HG03521 (cell line): Measurements from ENCODE around the gene ITPRIP.

ENCODE experiments used
- ATAC-seq: cut with Tn5 transposase; IDR thresholded peaks from one replicate; pipeline ENCODE4 v1.9.1; 2021; ENCODE audit warnings: mild to moderate bottlenecking, moderate library complexity; ENCODE audit not compliant: unreplicated experiment

ITPRIP gene

DNA sequence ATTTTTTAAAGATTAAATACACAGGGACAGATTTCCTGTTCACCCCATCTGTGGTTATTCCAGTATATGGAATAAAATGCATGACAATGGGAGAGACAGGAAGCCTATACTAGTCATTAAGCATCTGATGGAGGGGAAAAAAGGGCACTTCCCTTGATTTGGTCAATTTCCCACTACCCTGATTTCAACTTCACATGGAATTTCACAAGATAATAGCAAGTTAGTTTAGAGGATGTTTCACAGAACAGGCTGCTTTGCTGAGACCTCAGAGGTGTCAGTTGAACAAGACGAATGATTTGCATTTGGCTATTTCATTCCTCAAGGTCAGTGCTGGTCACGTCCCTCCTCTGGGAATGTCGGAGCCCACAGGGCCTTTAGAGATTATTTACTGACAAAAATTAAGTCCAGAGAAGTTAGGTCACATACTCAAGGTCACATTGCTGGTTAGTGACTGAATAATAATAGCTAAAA lies 4.7 kb upstream of the ITPRIP start:
- ATAC-seq = no peak

DNA sequence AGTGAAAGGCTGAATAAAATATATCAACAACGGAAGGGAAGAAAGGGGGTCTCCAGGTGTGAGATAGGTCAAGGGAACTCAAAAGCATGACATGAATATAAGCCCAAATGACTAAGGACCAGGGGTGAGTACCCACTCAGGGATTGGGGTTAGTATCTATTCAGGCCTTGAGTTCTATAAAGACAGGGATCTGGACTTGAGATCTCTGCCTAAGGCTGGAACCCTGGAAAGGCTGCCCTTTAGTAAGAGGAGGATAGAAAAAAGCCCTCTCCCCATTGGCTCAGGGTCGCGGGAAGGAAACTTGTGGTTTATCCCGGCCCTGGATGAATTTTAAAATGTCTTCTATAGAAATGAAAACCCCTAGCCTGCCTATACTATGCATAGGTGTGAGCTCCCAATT lies 2.4 kb upstream of the ITPRIP start:
- no peak for ATAC-seq

DNA sequence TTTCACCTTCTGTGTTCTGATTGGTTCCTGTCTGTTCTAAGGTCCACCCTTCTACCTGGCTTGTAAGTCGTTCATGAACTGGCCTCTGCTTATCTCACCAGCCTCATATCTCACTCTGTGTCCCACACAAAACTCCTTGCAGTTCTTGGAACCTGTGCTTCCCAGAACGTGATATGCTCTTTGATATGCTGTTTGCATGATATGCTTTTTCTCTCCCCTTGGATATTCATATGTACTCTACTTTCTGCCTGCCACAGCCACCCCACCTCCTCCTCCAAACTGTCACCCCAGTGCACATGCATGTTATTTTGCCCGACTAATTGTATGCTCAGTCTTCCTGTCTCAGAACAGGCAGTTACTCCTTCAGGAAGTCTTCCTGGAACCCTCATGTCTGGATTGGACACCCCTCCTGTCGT lies 1.9 kb upstream of the ITPRIP start:
- no peak for ATAC-seq

DNA sequence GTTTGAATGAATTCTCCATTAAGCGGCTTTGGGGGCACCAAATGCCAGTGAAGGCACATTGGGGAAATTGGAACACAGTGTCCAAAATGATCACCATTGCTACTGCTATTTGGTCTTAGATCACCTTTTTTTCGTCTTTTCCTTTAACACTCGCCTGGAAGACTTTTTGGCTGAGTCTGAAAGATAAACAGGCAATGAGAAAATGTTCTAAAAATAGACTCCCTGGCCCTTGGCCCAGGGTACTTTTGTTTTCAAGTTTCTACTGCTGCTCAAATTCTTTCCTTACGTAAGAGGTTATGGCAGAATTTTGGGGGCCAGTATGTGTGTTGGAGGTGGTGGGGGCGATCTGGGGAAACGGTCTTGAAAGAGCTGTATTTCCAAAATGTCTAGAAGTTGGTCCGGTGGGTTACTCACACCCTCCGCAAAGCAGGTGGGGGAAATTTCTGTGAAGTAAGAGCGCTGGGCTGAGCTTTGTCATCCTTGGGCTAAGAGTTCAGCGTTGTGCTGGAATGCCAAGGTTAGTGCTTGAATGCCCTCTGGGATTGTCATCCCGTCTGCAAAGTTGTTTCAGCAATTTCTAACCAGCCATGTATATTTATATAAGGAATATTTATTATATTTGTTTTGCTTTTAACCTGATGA lies 1.3 kb upstream of the ITPRIP start:
- ATAC-seq = no peak

DNA sequence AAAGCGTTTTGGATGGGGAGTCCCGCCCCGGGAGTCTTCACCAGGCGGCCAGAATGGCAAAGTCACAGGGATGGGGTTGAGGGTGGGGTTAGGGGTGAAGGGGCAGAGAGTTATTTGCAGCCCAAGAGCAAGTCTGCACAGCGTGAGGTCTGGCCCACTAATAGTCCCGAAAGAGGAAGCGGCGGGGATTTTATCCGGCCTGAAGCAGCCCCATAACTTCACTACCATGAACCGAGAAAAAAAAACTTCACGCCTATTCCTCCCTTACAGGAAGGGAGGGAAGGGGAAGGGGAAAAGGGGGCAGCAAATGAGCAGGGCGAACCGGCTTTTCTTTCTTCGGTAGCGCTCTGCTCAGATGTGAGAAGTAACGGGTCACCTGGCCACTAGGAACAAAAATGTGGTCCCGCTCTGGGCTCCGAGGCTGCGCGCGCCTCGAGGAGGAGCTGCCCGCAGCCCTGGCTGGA lies 712 bp downstream of the ITPRIP start:
- ATAC-seq = peak; percentile 34

DNA sequence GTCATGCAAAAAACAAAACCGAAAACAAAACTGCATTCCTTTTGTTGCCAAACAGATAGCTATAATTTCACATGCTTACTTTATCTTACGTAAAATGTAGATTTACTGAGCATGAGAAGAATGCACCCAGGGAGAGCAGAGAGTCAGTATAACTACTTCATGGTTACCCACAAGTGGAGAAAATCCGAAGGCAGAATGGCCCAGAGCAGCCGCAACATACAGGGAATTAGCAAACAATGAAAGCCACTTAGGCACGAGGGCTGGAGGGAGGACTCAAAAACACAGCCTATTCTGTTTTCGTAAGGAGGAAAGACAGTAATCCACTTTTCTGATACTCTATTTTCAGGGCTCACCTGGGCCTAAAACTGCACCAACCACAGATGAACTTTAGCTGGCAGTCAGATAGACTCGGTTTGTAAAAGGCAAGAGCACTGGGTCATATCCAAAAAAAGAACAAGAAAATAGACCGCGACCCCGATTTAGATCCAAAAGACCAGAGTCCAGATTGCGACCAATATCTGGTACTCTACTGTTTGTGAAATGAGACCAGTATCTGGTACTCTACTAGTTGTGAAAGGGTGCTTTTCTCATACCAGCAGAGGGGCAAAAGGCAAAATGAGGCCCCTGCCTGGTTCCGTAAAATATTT lies 1.3 kb downstream of the ITPRIP start:
- peak; percentile 18 for ATAC-seq

DNA sequence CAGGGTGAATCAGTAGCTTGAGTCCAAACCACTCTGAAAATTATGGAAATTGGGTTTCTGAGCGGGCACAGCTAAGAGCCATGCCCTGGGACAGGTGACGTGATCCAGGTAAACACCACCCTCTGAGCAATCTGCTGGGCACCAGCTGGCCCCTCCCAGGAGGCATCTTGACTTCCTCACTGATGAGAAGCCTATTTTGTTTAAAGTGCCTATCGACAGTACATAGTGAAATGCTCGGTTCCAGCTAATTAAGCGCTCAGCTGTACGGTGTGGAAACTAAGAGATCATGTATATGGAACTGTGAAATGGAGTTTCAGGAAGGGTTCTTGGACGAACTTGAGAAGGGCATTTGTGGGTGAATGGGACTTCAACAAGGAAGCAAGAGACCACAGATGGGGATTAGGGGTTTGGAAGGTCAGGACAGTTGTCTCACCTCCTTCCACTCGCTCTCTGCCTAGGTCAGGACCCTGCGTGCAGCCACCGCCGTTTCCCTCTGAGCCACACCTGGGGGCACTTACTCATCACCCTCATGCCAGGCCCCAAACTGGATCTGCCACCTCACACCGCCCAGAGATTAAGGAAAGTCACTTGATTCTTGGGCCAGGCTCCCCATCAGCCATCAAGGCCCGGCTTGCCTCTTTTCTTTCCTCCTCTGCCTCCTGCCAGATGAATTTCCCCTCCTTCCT lies 3.2 kb downstream of the ITPRIP start:
- ATAC-seq = no peak

DNA sequence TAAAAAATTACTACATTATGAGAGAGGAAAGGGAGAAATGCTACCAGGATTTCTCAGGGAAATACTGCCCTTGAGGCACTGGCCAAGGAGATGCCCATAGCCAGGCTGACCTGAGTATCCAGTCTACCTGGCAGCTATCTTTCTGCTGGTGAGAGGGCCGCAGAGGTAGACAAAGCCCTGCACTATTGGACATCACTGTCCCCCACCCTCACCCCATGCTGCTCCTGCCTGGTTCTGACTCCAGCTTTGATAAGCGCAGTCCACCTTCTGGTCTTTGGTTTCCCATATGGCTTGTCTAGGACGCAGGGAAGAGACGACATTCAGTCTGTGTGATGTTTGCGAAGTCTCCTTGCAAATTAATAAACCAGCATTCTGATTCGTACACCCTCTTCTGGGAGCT lies 3.7 kb downstream of the ITPRIP start:
- ATAC-seq = no peak

DNA sequence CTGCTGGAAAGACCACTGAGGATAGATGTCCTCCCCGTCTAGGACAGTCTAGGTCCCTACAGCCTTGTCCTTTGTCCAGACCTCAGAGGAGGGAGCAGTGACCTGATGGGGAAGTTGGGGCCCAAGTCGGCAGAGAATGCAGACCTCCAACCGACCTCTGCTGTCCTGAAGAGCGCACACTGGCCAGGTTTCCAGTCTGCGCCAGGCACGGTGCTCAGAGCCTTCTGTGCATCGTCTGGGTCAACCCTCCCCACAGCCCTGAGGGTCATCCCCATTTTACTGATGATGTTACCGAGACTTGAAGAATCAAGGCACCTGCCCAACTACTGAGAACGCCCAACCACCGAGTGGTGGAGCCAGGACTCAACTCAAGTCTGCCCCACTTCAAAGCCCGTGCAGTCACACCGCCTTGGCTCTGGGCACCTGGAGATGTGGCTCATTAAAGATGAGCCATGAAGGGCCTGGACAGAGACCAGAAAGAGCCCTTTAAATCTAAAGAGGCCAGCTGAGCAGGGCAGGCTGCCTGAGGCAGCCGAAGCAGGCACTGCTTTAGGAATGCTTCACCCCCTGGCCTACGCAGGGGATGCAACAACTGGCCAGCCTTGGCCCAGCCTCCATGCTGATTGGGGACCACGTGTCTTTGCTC lies 4.4 kb downstream of the ITPRIP start:
- no peak for ATAC-seq

DNA sequence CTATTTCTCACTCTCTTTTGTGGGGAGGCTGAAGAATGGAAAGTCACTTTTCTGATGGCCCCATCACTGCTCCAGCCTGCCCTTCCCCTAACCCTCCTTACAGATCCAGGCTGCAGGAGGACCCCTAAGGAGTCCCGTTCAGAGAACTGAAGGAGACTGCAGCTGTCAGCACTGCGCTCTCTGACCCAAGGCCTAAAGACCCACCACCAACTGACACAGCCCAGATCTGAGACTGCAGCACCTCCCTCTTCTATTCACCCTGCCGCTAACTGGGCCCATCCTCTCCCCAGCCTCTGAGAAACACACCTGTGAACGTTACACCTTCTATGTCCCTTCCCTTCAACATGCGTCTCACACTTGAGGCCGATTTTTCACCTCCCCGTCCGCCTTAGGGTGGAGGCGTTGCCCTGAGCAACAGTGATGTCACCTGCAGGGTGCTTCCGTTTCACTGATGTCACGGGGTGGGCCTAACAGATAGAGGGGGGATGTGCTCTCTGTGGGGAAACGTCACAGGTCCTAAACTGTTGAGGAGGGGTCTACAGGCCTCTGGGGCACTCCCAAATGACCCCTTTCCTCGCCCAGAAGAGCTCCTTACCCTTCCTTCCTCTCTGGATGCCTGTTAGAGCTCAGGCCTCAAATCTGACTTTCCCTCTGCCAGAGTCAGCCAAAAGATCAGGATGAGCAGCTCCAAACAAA lies 5.1 kb downstream of the ITPRIP start:
- no peak for ATAC-seq

DNA sequence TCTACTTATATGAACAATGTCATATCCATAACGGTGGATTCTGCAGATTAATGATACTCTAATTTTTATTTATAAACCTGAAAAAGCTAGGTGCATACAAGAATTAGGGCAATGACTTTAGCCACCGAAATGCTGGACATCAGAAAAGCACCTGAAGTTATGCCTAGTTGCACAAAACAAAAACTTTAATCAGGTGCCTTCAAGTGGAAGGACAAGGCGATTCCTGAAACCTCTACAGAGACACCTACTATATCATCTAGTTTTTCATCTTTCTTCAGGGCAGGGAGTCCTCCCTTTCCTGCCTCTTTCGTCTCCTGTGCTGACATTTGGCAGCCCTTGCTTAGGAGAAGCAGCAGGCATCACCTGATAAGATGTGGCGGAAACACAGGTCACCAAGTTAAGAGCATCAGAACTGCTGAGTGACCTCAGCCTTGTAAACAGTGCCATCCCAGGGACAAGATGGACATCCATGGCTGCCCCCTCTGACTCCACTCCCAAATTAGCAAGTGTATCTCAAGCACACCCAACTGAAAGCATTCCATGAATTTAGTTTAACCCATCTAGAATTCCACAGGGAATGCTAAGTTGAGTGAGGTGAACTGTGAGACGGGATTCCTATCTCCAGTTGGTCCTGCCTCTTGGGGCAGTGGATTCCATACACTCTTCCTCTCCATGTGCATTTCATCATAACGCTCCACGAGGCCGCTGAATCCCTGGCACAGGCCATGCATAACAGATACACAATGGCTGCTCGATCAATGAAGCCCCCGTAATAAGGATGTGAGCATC lies 5.8 kb downstream of the ITPRIP start:
- no peak for ATAC-seq

DNA sequence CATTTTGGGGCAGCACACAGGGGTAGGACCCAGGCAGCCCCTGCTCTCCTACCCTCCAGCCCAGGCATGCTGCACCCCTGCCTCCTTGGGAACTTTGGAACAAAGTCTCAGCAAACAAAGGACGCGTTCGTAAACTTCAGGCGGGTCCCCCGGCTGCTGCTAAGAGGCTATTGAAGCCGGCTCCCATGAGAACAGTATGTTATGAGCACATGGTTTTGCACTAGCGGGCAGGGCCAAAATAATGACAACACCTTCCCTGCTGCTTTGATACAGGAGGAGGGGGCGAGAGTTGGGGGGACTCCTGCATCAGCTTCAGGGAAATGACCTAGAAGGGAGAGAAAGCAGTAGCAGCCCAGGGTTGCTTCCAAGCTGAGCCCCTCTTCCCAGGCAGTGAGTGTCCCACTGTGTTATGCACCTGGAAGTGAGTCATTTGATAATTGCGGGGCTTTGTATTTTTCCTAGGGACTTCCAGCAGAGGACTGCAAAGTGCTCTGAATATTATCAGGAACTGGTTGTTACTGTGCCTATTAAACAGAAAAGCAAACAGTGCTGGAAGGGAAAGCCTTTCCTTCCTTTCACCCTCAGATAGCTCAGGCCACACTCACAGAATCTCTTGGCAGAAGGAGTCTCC lies 6.9 kb downstream of the ITPRIP start:
- ATAC-seq = no peak

DNA sequence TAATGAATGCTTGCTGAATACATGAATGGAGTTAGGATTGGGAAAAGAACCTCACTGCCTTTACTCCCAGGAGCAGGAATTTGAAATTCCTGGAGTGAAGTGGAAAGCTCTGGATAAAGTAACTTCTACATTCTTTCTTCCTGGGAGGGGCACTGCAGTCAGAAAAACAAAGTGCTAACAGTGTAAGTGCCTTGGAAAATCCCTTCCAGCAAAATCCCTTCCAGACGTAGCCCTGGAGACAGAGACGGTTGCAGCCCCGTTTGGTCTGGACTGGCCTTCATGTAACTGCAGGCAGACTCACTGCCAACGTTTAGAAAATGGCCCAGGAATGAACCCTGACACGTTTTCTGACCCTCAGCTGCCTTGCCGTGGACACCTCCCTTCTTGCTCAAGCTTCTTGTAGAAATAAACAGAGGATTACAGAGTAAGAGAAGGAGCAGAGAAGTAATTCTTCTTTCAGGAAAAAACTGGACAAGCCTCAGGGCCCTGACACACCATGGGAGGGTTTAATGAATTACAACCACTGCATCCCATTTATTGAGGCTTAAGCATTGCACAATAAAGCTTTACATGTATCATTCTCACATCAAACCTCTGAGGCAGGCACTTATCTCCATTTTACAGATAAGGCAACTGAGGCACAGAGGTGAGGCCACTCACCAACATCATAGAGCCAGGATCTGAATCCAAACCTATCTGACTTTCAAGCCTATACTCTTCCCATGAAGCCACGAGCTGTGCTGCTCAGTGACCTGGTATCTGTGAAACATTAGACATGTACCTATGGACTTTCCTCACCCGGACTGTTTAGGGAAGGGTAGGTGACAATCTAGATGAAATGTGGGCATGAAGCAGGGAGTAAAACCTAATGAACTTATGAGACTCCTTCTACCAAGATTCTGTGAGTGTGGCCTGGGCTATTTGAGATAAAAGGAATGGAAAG lies 7.8 kb downstream of the ITPRIP start:
- no peak for ATAC-seq

DNA sequence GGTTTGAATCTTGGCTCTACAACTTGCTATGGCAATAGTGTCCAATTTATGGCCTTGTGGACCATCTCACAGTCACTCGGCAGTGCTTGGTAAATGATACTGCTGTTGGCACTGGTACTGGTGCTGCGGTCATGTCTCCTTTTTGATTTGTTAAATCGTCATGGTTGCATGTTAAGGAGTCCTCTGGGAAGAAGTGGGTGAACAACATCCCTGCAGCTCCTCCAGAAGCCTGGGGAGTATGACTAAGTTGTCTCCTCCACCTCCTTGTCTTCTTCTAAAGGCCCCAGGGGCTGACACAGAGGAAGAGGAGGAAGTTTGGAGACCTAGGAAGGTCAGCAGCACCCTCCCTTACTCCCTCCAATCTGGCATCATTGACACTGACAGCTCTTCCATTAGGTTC lies 8.5 kb downstream of the ITPRIP start:
- no peak for ATAC-seq

DNA sequence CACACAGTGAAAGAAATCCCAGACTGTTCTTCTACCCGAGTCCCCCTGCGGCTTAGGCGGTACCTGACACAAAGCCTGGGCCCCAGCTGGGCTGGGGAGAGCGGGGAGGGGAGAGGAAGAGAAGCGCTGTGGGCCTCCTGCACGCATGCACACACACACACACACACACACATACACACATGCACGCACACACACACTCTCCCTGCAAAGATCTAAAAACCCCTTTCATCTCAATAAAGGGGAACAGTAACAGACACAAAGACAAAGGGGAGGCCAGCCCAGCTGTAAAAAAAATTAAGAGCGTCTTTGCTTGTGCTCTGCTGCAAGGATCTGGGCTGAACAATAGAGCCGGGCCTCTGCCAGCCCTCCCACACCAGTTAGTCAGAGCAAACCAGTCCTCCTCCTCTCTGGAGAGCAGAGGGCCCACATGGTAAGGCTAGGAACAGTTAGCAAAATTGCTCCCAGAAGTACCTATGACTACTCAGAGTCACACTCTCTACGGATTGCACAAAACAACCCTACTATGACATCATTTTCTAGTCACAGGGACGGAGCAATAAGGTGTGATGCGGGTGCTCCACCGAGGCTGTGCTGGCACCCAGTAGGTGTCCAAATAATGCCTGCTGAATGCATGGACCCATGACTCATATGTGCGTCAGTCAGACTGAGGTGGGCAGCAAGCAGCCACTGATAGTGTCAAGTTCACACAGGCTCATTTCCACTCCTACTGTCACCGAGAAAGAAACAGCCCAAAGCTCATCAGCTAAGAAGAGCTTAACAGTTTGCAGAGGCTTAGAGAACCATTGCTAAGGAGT lies 9.2 kb downstream of the ITPRIP start:
- ATAC-seq = no peak

DNA sequence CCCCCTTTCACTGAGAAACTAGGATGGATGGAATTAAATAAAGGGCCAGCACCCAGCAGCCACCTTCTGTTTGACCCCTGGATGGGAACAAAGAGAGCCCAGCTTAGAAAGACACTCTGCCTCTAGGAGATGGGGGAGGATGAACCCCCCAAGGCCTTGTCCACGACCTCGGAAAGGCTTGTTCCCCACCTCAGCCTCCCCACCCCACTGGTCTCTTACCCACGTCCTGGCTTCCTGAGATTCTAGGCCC lies 9.7 kb downstream of the ITPRIP start:
- no peak for ATAC-seq

DNA sequence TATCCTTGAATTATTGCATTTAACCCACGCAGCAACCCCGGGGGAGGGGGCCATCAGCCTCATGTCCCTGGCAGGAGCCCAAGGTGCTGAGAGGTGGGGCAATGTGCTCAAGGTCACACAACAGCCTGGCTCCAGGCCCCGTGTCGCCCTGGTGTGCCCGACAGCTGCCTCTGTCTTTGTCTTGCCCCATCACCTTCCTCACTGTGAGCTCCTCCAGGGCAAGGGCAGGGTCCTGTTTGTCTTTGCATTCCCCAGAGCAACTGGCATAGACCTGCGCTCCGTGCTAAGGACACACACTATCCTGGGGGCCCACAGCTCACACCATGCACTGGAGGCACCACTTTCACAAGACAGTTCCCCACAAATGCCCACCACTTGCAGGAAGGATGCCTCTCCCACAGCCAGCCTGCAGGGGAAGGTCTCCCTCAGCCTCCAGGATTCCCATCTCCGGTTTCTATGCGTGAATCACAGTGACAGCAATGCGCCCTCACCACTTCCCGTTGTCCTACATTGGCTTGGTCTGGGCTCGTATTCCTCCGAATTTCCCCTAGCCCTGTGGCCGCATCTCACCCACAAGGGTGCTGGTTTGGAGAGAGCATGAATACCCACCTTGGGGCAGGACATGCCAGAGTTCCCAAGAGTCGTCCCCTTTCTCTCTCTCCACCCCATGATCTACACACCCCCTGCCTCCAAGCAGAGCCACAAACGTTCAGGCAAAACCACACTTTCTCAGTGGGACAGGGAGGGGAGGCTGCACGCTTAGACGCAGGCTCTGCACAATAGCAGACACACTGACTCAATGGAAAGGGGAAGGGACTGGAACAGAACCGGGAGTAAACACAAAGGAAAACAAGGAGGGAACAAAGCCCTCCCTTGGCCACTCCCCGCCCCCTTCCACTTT lies 10.3 kb downstream of the ITPRIP start:
- no peak for ATAC-seq
